HG03460 (cell line): ENCODE measurements around the gene DDX25.

Experiments used
- ATAC-seq: cut with Tn5 transposase; IDR thresholded peaks from one replicate; pipeline ENCODE4 v1.9.1; 2021; ENCODE audit not compliant: unreplicated experiment

Gene DDX25

DNA sequence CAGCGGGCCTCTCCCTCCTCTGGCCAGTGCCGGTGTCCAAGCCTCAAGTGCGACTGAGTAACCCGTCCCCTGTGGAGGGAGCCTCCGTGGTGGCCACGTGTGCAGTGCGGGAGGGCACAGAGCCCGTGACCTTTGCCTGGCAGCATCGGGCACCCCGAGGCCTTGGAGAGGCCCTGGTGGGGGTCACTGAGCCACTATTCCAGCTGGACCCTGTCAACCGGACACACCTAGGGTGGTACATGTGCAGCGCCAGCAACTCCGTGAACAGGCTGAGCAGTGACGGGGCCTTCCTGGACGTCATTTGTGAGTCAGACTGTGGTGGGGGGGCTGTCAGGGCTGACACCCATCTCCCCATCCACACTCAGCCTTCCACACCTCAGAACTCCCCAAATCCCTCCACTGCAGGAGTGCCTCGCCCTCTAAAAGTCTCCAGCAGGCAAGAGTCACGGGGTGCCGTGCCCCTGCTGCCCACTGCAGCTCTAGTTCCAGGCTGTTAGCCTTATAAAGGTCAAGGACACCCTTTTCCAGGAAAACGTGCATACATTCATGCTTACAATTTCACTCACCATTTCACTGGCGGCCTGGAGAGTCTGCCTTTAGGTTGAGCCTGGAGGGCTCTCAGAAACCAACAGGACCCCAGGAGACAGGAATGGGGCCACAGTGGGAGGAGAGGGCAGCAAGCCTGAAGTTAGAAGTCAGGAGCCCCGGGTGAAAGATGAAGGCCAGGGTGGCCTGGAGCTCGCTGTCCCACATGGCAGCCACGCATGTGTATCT, 44.2 kb downstream of the DDX25 start:
- ATAC-seq = no peak

- no peak for ATAC-seq
Observed at GRCh38 chr11:125949271-125950177, 45.2 kb downstream of the DDX25 start.

- no peak for ATAC-seq
Observed at GRCh38 chr11:125950178-125950490, 45.8 kb downstream of the DDX25 start.

DNA sequence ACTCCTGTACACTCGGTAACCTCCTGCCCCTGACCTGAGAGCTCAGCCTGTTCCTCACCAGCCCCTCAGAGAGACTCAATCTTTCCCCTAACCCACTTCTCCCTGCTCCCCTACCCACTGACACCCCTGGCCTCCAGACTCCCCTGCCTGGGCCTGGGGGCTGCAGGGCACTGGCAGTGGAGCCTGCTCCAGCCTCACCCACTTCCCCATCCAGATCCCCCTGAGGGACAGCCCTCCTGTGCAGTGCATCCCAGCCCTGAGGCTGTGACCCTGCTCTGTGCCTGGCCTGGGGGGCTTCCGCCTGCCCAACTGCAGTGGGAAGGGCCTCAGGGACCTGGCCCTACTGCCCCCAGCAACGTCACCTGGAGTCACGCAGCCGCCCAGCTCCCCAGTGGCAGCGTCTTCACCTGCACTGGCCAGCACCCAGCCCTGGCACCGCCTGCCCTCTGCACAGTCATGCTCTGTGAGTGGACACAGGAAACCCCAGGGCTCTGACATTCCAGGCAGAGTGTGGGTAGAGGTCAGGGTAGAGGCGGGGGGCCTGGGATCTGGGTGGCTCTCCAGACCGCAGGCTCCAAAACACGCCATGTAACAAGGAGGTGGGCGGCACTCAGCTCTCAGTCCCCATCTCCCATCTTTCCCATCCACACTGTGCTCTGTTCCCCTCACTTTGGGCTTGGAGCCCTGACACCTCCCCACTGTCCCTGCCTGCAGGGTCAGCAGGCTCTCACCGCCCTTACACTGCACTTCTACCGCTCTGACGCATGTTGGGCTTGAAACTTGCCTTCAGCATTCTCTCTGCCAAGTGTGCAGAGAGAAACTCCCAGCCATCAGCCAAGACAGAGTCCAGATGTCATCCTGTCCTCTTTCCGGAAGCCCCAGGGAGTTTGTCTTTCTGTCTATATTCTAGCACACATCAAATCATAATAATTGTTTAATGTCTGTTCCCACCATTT, 46.7 kb downstream of the DDX25 start:
- no peak for ATAC-seq

DNA sequence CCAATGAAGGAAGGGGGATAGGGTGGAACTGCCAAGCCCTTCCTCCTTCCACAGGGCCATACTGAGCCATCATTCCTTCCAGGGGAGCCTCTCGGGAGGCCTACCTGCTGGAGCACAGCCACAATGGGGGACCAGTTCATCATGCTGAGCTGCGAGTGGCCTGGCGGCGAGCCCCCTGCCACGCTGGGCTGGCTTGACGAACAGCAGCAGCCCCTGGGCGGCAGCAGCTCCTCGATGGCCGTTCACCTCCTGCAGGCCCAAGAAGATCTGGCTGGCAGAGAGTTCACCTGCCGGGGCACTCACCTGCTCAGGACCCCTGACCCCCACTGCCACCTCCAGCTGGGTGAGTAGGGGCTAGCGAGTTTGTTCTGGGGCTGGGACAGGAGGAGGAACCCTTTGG, 47.4 kb downstream of the DDX25 start:
- ATAC-seq = no peak

DNA sequence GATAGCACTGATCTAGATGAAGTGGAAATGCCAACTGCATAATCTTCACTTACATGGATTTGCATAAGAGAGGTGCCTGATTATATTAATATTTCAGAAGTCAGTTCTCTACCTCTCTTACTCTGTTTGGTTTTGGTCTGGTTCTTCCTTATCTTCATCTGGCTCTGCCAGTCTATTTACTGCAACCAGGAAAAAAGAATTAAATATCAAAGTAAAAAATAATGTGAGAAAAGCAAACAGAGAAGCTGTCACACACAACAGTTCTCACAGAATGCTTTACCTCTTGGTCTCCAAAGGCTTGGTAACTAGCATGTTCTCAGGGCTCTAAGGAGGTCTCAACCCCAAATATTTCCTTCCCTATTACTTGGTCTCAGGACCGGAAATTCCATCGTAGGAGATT, 48.3 kb downstream of the DDX25 start:
- ATAC-seq = no peak

- ATAC-seq = no peak
Observed at GRCh38 chr11:125952973-125953372, 48.7 kb downstream of the DDX25 start.

- ATAC-seq = no peak
Observed at GRCh38 chr11:125953401-125953935, 49.2 kb downstream of the DDX25 start.

- no peak for ATAC-seq
Observed at GRCh38 chr11:125954123-125954944, 50.0 kb downstream of the DDX25 start.

- no peak for ATAC-seq
Observed at GRCh38 chr11:125954945-125955640, 50.8 kb downstream of the DDX25 start.

GRCh38 chr11:125955856-125956255, 51.5 kb downstream of the DDX25 start:
- no peak for ATAC-seq

GRCh38 chr11:125956391-125957134, 52.3 kb downstream of the DDX25 start:
- no peak for ATAC-seq

DNA sequence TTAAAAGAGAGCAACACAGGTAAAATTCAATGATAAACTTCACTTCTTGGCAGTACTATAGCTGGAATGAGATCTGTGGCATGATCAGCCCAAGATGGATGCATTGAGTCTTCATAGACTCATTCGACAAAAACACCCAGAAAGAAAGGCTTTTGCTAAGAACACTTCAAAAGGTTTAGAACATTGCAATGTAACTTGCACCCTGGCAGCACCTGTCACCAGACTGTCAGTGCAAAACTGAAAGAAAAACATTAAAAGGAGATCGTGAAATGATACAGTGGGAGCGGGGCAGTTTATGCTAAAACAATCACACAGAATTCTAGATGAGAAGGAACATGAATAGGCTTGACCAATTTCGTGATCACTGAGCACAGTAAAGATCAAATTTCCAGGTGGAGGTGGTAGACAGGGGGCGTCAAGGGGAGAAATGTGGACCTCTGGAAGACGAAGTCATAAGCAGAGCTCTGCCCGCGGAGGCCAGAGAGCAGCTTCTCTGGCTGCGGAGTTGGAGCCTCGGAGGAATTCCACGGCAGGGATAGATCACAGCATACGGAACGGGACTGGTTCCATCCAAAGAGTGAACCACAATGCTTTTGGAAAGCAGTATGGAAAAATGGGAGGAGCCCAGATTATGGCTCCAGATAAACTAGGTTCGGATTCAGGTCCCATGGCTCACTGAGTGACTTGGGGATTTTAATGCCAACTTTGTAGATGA, 53.5 kb downstream of the DDX25 start:
- ATAC-seq = no peak

- no peak for ATAC-seq
Observed at GRCh38 chr11:125958872-125959400, 54.6 kb downstream of the DDX25 start.

DNA sequence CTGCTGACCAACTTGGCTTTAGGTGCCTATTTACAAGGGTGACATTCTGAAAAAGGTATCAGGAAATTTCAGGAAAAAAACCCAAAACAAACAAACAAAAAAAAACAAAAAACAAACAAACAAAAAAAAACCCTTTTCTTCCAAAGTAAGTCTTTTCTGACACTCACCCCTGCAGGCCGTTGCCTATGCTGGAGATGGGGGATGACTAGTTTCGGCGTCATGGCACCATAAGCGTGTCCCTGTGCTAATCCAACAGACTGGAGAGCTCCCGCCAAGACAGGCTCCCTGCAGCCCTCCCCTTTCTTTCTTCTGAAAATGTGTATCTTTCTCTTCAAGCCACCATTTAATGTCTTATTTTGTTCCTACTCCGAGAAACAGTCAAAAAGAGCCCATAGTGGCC, 55.2 kb downstream of the DDX25 start:
- no peak for ATAC-seq

DNA sequence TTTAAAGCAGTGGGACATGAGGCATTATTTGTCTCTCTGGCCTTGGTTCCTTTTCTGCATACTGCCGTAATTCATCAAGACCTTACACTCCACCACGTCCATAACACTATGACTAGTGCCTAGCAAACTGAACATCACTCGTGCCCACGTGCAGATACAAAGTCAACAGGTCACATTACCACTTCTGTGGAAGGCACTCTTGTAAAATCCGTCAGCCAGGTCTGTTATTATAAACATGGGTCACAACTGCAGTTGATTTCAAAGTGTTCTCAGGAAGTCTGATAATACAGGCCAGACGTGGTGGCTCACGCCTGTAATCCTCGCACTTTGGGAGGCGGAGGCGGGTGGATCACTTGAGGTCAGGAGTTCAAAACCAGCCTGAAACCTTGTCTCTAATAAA, 55.6 kb downstream of the DDX25 start:
- ATAC-seq = no peak

- ATAC-seq = no peak
Observed at GRCh38 chr11:125960771-125961170, 56.5 kb downstream of the DDX25 start.

- no peak for ATAC-seq
Observed at GRCh38 chr11:125967515-125967914, 63.2 kb downstream of the DDX25 start.
